ENCODE measurements around the gene RANBP9.

GRCh38 chr6:13574571-13575376, 136.9 kb downstream of the RANBP9 start, which contains the start of gene SIRT5:
- peak in 1 of 2 donors; percentile 56 for TF ChIP-seq POLR2A (IDR thresholded peaks at IDR 0.05)
- TF ChIP-seq, protein P1, sequence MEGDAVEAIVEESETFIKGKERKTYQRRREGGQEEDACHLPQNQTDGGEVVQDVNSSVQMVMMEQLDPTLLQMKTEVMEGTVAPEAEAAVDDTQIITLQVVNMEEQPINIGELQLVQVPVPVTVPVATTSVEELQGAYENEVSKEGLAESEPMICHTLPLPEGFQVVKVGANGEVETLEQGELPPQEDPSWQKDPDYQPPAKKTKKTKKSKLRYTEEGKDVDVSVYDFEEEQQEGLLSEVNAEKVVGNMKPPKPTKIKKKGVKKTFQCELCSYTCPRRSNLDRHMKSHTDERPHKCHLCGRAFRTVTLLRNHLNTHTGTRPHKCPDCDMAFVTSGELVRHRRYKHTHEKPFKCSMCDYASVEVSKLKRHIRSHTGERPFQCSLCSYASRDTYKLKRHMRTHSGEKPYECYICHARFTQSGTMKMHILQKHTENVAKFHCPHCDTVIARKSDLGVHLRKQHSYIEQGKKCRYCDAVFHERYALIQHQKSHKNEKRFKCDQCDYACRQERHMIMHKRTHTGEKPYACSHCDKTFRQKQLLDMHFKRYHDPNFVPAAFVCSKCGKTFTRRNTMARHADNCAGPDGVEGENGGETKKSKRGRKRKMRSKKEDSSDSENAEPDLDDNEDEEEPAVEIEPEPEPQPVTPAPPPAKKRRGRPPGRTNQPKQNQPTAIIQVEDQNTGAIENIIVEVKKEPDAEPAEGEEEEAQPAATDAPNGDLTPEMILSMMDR (IDR thresholded peaks at IDR 0.05) = peak in 2 of 3 experiments; percentile 33 to 60
- peak; percentile 33 to 91 for TF ChIP-seq POLR2AphosphoS5 (IDR thresholded peaks at IDR 0.05; ENCODE audit: insufficient read depth in 1 of 2, low read depth in 1 of 2)

All from vagina (tissue), 2 donors.